ENCODE measurements around the gene RGS9. TPM values are rescaled to one million over a fixed set of nuclear protein-coding genes. Genes with fewer than 3 reads are reported as not detected.

The RGS9 gene
- total and polyA plus RNA-seq, 2 of the 13 experiments (the other 11 are each of a cell fraction or from before 2014, with no cell fraction given) = 0.44 to 0.74 TPM

- TF ChIP-seq, protein P1, sequence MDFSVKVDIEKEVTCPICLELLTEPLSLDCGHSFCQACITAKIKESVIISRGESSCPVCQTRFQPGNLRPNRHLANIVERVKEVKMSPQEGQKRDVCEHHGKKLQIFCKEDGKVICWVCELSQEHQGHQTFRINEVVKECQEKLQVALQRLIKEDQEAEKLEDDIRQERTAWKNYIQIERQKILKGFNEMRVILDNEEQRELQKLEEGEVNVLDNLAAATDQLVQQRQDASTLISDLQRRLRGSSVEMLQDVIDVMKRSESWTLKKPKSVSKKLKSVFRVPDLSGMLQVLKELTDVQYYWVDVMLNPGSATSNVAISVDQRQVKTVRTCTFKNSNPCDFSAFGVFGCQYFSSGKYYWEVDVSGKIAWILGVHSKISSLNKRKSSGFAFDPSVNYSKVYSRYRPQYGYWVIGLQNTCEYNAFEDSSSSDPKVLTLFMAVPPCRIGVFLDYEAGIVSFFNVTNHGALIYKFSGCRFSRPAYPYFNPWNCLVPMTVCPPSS (IDR thresholded peaks at IDR 0.05) = peak; percentile 93; the same call in 1 of the 2 replicates
Observed at GRCh38 chr17:65219707-65220106, 82.5 kb downstream of the RGS9 start (continued).

DNA sequence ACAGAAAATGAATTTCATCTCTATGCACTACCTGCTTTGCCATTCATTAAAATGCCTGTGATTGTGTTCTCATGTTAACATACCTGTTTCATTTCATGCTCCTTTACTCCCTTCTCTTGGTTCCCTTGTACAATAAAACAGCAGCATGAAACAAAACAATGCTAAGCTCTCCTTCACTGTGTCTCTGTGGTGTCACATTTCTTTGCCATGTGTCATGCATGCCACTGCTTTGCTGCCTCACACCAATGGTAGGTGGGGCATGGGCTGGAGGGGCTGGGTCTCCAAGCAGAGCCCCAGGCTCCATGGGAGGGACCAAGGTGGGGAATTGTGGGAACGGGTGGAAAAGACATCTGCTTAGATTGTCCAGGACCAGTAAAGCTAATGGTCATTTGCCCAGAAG is 83.6 kb downstream of the RGS9 start:
- 0 out of 2 replicates have a peak, but pooled peaks cover 5% of the 10 kb centered on the region for H3K4me1 ChIP-seq (ENCODE audit: insufficient read depth, low read length)
- H3K27me3 ChIP-seq (ENCODE audit: control insufficient read depth in 1 of 2, insufficient read depth in 2 of 2, low read length in 2 of 2) = peaks cover 5 to 24% of the 10 kb centered on the region in 2 experiments; a peak in 3 of 5 replicates
- H3K36me3 ChIP-seq (replicated peaks in 1 of 2; ENCODE audit: control insufficient read depth in 1 of 2, insufficient read depth in 2 of 2, low read length in 2 of 2) = no peaks in the 10 kb centered on the region
- no peaks in the 10 kb centered on the region for H3K79me2 ChIP-seq (ENCODE audit: insufficient read depth, low read length)
- no peak for ATAC-seq
- H4K20me1 ChIP-seq (ENCODE audit: insufficient read depth, low read length) = no peaks in the 10 kb centered on the region
- intact Hi-C loops (cut with micrococcal nuclease; ENCODE audit: unreplicated experiment) (no loop called here), in situ Hi-C loops (cut with HindIII; ENCODE audit: extremely low pct_ligation_motif_present, low pct_unique_long_range_greater_than_20kb) (no loop called here)
- ChIA-PET POLR2A (no interaction called here), CTCF (ENCODE audit: low intra/inter-chr PET ratio, low total read pairs) (no interaction called here)
- WGBS (ENCODE audit: low lambda C conversion rate) = 0% methylated on average over 1 of the region's 1 CpG
- BruUV-seq (replicated peaks) = no TSS peak
- no peak overlapping the region for H3K4me3 ChIP-seq (replicated peaks in 1 of 3; ENCODE audit: insufficient read depth in 1 of 3, low read depth in 2 of 3, low read length in 3 of 3)
- H3K9me3 ChIP-seq (ENCODE audit: low read length) = no peaks in the 10 kb centered on the region
- no peak overlapping the region for H3K9ac ChIP-seq (ENCODE audit: insufficient read depth, low read depth, low read length)
- no peak for FAIRE-seq
- no peak overlapping the region for H3K27ac ChIP-seq (ENCODE audit: extremely low read length, insufficient read depth, low read length)
- no peak overlapping the region for H3K4me2 ChIP-seq (ENCODE audit: low read depth, low read length)
- no peak for DNase-seq (ENCODE audit: low spot score)
- H2AFZ ChIP-seq (ENCODE audit: low read length) = no peak overlapping the region
- TF ChIP-seq TERF1 (CRISPR knock-in tag; IDR thresholded peaks at IDR 0.05) = no peak
- TF ChIP-seq, protein P2, sequence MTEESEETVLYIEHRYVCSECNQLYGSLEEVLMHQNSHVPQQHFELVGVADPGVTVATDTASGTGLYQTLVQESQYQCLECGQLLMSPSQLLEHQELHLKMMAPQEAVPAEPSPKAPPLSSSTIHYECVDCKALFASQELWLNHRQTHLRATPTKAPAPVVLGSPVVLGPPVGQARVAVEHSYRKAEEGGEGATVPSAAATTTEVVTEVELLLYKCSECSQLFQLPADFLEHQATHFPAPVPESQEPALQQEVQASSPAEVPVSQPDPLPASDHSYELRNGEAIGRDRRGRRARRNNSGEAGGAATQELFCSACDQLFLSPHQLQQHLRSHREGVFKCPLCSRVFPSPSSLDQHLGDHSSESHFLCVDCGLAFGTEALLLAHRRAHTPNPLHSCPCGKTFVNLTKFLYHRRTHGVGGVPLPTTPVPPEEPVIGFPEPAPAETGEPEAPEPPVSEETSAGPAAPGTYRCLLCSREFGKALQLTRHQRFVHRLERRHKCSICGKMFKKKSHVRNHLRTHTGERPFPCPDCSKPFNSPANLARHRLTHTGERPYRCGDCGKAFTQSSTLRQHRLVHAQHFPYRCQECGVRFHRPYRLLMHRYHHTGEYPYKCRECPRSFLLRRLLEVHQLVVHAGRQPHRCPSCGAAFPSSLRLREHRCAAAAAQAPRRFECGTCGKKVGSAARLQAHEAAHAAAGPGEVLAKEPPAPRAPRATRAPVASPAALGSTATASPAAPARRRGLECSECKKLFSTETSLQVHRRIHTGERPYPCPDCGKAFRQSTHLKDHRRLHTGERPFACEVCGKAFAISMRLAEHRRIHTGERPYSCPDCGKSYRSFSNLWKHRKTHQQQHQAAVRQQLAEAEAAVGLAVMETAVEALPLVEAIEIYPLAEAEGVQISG (CRISPR knock-in tag; IDR thresholded peaks at IDR 0.05) = no peak
- TF ChIP-seq, protein P3, sequence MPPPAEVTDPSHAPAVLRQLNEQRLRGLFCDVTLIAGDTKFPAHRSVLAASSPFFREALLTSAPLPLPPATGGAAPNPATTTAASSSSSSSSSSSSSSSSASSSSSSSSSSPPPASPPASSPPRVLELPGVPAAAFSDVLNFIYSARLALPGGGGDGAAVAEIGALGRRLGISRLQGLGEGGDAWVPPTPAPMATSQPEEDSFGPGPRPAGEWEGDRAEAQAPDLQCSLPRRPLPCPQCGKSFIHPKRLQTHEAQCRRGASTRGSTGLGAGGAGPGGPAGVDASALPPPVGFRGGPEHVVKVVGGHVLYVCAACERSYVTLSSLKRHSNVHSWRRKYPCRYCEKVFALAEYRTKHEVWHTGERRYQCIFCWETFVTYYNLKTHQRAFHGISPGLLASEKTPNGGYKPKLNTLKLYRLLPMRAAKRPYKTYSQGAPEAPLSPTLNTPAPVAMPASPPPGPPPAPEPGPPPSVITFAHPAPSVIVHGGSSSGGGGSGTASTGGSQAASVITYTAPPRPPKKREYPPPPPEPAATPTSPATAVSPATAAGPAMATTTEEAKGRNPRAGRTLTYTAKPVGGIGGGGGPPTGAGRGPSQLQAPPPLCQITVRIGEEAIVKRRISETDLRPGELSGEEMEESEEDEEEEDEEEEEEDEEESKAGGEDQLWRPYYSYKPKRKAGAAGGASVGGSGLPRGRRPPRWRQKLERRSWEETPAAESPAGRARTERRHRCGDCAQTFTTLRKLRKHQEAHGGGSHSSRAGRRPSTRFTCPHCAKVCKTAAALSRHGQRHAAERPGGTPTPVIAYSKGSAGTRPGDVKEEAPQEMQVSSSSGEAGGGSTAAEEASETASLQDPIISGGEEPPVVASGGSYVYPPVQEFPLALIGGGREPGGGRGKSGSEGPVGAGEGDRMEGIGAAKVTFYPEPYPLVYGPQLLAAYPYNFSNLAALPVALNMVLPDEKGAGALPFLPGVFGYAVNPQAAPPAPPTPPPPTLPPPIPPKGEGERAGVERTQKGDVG (CRISPR knock-in tag; IDR thresholded peaks at IDR 0.05; ENCODE audit: borderline replicate concordance) = no peak
- TF ChIP-seq SRSF4 (IDR thresholded peaks at IDR 0.05; ENCODE audit: low read depth, low read length, poor library complexity, severe bottlenecking) = no peak
- TF ChIP-seq ZKSCAN8 (CRISPR knock-in tag; IDR thresholded peaks at IDR 0.05; ENCODE audit: borderline replicate concordance) = no peak
- TF ChIP-seq TBX3 (IDR thresholded peaks at IDR 0.05; ENCODE audit: borderline replicate concordance) = no peak
- no peak for TF ChIP-seq MEF2D (CRISPR knock-in tag; IDR thresholded peaks at IDR 0.05)
- no peak for TF ChIP-seq SRF (IDR thresholded peaks at IDR 0.05; ENCODE audit: low read depth, low read length)
- no peak for TF ChIP-seq PHB2 (IDR thresholded peaks at IDR 0.05; ENCODE audit: partially characterized antibody)
- TF ChIP-seq AGO2 (optimal IDR thresholded peaks at IDR 0.05; ENCODE audit: low read depth, low read length) = no peak

Data from HepG2 (cell line).